Measurements from ENCODE around the gene RBKS. TPM values are rescaled to one million over a fixed set of nuclear protein-coding genes. Genes with fewer than 3 reads are reported as not detected.

RBKS gene
- polyA plus RNA-seq, 1 donor (not counting 4 experiments of a cell fraction or from before 2014, with no cell fraction given), result 1.9 TPM

GRCh38 chr2:27886322-27886721 is 3.9 kb downstream of the RBKS start:
- peaks cover 22% of the 10 kb centered on the region for H3K4me1 ChIP-seq (ENCODE audit: control insufficient read depth, extremely low read depth, insufficient read depth, low read length)
- no peaks in the 10 kb centered on the region for H3K27me3 ChIP-seq (ENCODE audit: control insufficient read depth, extremely low read depth, insufficient read depth, low read length)
- H3K36me3 ChIP-seq (ENCODE audit: control insufficient read depth in 2 of 2, extremely low read depth in 1 of 2, insufficient read depth in 2 of 2, low read length in 2 of 2), result no peaks in the 10 kb centered on the region
- dilution Hi-C loops (cut with MboI; ENCODE audit: extremely low pct_ligation_motif_present, low sequenced_read_pairs), result no loop called here
- peak overlapping the region; percentile 67 for H2AFZ ChIP-seq (ENCODE audit: control insufficient read depth, low read length)
- H3K4me2 ChIP-seq (ENCODE audit: control insufficient read depth, extremely low read depth, insufficient read depth, low read depth, low read length), result peak overlapping the region; percentile 14
- H4K20me1 ChIP-seq (ENCODE audit: control insufficient read depth, extremely low read depth, insufficient read depth, low read length), result no peaks in the 10 kb centered on the region
- H3K79me2 ChIP-seq (ENCODE audit: control insufficient read depth, insufficient read depth, low read length), result peaks cover 6% of the 10 kb centered on the region
- FAIRE-seq, result no peak
- no peak overlapping the region for H3K4me3 ChIP-seq (ENCODE audit: control insufficient read depth in 2 of 3, extremely low read depth in 1 of 3, insufficient read depth in 2 of 3, low read depth in 1 of 3, low read length in 3 of 3)
- no peak overlapping the region for H3K9ac ChIP-seq (ENCODE audit: control insufficient read depth, extremely low read depth, insufficient read depth, low read length)
- H3K27ac ChIP-seq (ENCODE audit: control insufficient read depth, insufficient read depth, low read length), result no peak overlapping the region
- no peaks in the 10 kb centered on the region for H3K9me3 ChIP-seq (ENCODE audit: control insufficient read depth, low read depth, low read length)
- H3K9me1 ChIP-seq (ENCODE audit: control insufficient read depth, extremely low read depth, insufficient read depth, low read length), result no peaks in the 10 kb centered on the region
- TF ChIP-seq, protein P1, sequence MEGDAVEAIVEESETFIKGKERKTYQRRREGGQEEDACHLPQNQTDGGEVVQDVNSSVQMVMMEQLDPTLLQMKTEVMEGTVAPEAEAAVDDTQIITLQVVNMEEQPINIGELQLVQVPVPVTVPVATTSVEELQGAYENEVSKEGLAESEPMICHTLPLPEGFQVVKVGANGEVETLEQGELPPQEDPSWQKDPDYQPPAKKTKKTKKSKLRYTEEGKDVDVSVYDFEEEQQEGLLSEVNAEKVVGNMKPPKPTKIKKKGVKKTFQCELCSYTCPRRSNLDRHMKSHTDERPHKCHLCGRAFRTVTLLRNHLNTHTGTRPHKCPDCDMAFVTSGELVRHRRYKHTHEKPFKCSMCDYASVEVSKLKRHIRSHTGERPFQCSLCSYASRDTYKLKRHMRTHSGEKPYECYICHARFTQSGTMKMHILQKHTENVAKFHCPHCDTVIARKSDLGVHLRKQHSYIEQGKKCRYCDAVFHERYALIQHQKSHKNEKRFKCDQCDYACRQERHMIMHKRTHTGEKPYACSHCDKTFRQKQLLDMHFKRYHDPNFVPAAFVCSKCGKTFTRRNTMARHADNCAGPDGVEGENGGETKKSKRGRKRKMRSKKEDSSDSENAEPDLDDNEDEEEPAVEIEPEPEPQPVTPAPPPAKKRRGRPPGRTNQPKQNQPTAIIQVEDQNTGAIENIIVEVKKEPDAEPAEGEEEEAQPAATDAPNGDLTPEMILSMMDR (optimal IDR thresholded peaks at IDR 0.05 in 1 of 3, IDR thresholded peaks at IDR 0.05 in 1 of 3, conservative IDR thresholded peaks at IDR 0.05 in 1 of 3; ENCODE audit: extremely low read depth in 1 of 3, insufficient read depth in 2 of 3, low read length in 3 of 3), result no peak
- TF ChIP-seq EZH2 (IDR thresholded peaks at IDR 0.05; ENCODE audit: low read length), result no peak
- DNase-seq (ENCODE audit: low read depth, low spot score), result no peak

DNA sequence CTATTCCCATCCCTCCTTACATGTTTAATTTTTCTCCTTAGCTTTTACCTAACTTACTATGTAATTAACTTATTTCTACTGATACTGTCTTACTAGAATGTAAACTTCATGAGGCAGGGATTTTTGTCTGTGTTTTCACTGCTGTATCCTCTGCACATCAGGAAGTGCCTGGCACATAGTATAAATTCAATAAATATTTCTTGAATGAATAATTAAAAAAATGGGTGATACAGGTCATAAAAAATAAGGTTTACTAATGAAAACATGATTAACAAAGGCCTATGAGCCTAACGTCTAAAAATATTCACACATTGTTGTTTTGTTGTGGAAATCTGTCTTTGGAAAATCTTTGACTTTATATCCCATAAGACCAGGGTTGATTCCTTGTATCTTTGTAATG is 4.5 kb downstream of the RBKS start:
- Histone ChIP-seq H4K20me1 (ENCODE audit: control insufficient read depth, extremely low read depth, insufficient read depth, low read length) (no peaks in the 10 kb centered on the region), H3K9ac (ENCODE audit: control insufficient read depth, extremely low read depth, insufficient read depth, low read length) (no peak overlapping the region), H3K9me3 (ENCODE audit: control insufficient read depth, low read depth, low read length) (no peaks in the 10 kb centered on the region), H3K9me1 (ENCODE audit: control insufficient read depth, extremely low read depth, insufficient read depth, low read length) (no peaks in the 10 kb centered on the region), H3K4me2 (ENCODE audit: control insufficient read depth, extremely low read depth, insufficient read depth, low read depth, low read length) (peak overlapping the region; percentile 20), H3K36me3 (ENCODE audit: control insufficient read depth in 2 of 2, extremely low read depth in 1 of 2, insufficient read depth in 2 of 2, low read length in 2 of 2) (no peaks in the 10 kb centered on the region), H3K4me1 (ENCODE audit: control insufficient read depth, extremely low read depth, insufficient read depth, low read length) (peaks cover 18% of the 10 kb centered on the region), H3K79me2 (ENCODE audit: control insufficient read depth, insufficient read depth, low read length) (peaks cover 3% of the 10 kb centered on the region), H3K27me3 (ENCODE audit: control insufficient read depth, extremely low read depth, insufficient read depth, low read length) (no peaks in the 10 kb centered on the region), H2AFZ (ENCODE audit: control insufficient read depth, low read length) (peak overlapping the region; percentile 67), H3K4me3 (ENCODE audit: control insufficient read depth in 2 of 3, extremely low read depth in 1 of 3, insufficient read depth in 2 of 3, low read depth in 1 of 3, low read length in 3 of 3) (no peak overlapping the region), H3K27ac (ENCODE audit: control insufficient read depth, insufficient read depth, low read length) (peak overlapping the region; percentile 19)
- DNase-seq (ENCODE audit: low read depth, low spot score) (no peak), FAIRE-seq (no peak)
- no peak for TF ChIP-seq EZH2 (IDR thresholded peaks at IDR 0.05; ENCODE audit: low read length)
- TF ChIP-seq, protein P1 (optimal IDR thresholded peaks at IDR 0.05 in 1 of 3, IDR thresholded peaks at IDR 0.05 in 1 of 3, conservative IDR thresholded peaks at IDR 0.05 in 1 of 3; ENCODE audit: extremely low read depth in 1 of 3, insufficient read depth in 2 of 3, low read length in 3 of 3), result no peak
- dilution Hi-C loops (cut with MboI; ENCODE audit: extremely low pct_ligation_motif_present, low sequenced_read_pairs), result no loop called here

Data from keratinocyte (primary cell).